ENCODE measurements around the gene GP5. TPM values are rescaled to one million over a fixed set of nuclear protein-coding genes. Genes with fewer than 3 reads are reported as not detected.
A peak's percentile ranks its signal among the peaks of the same experiment; 100 is the strongest.

Gene GP5
- total RNA-seq, 3 donors from 2014 or later = 0.07 to 0.19 TPM; not detected in 1

DNA sequence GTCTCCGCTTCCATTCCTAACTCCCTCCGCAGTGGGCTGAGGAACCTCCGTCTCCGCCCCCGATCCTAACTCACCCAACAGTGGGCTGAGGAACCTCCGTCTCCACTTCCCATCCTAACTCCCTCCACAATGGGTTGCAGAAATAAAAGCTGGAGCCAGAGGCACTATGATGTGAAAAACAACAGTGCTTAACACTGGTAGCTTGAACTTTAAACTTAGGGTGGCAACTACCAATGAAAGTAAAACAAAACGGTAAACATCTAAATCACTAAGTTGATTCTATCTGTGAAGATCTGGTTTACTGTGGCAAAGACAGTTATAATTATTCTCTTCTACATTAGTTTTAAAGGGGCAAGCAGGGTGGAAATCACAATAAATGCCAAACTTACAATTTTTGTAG, 25.9 kb upstream of the GP5 start:
- Histone ChIP-seq H3K4me3 (no peak overlapping the region), H3K4me1 (ENCODE audit: low read depth) (peaks cover 2% of the 10 kb centered on the region), H3K9me3 (no peaks in the 10 kb centered on the region), H3K36me3 (ENCODE audit: low read depth) (no peaks in the 10 kb centered on the region)
- intact Hi-C loops (cut with DNase I, micrococcal nuclease) = no loop called here
- TF ChIP-seq, protein P1, sequence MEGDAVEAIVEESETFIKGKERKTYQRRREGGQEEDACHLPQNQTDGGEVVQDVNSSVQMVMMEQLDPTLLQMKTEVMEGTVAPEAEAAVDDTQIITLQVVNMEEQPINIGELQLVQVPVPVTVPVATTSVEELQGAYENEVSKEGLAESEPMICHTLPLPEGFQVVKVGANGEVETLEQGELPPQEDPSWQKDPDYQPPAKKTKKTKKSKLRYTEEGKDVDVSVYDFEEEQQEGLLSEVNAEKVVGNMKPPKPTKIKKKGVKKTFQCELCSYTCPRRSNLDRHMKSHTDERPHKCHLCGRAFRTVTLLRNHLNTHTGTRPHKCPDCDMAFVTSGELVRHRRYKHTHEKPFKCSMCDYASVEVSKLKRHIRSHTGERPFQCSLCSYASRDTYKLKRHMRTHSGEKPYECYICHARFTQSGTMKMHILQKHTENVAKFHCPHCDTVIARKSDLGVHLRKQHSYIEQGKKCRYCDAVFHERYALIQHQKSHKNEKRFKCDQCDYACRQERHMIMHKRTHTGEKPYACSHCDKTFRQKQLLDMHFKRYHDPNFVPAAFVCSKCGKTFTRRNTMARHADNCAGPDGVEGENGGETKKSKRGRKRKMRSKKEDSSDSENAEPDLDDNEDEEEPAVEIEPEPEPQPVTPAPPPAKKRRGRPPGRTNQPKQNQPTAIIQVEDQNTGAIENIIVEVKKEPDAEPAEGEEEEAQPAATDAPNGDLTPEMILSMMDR (IDR thresholded peaks at IDR 0.05) = no peak
- no peak for DNase-seq
- no peak for ATAC-seq

DNA sequence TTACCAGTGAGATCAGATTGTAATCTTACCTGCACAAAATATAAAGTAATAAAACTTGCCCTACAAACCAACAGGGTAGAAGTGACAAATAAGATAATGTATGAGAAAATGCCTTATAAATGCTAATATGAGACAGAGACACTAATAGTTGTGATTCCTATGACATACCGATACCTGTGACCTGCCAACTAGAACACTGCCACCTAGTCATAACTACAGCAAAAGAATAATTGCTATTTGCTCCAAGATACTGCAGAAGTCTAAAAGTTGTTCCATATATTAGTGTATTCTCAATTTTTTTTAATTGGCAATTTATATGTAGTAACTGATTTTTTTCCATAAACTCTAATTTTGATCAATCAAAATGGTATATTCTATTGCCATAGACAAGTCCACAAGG, 25.3 kb upstream of the GP5 start:
- intact Hi-C loops (cut with DNase I, micrococcal nuclease) = no loop called here
- H3K36me3 ChIP-seq (ENCODE audit: low read depth) = no peaks in the 10 kb centered on the region
- H3K4me1 ChIP-seq (ENCODE audit: low read depth) = peaks cover 2% of the 10 kb centered on the region
- H3K9me3 ChIP-seq = no peaks in the 10 kb centered on the region
- TF ChIP-seq, protein P1 (IDR thresholded peaks at IDR 0.05) = no peak
- ATAC-seq (no peak), DNase-seq (no peak)
- H3K4me3 ChIP-seq = no peak overlapping the region

DNA sequence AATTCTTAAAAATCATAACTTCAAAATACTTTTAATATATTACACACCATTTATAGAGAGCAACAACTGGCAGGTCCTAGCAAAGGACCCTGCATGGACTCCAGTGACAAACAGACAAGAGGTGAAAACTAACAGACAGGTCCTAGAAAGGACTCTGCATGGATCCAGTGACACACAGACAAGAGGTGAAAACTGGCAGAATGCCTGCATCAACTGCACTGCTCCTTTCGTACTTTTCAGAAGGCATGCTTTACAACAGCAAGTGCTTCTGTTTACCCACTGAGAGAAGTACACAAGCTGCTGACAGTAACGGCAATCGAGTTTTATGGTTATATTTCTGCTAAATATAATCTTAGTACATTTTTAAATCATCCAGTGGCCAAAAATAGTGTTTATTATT, 24.3 kb upstream of the GP5 start:
- H3K36me3 ChIP-seq (ENCODE audit: low read depth) = no peaks in the 10 kb centered on the region
- ATAC-seq (peak; percentile 38), DNase-seq (peak in 1 of 3 donors; percentile 50)

DNA sequence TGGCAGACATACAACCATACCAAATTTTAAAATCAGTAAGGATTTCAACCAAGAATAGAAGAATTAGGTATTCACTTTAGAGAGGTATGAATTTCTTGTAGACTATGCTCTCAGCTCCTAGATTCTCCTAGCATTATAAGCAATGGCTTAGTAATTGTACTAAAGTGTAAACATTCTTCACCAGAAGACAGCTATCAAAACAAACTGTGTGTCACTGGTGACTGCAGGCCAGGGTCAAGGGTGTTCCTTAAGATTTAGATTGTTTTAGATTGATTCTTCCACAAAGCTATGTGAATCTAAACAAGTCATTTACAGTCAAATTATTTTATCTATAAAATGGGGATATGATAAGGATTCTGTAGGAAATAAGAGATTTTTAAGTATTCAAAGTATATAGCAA, 23.1 kb upstream of the GP5 start:
- ATAC-seq (no peak), DNase-seq (no peak)
- TF ChIP-seq, protein P1 (IDR thresholded peaks at IDR 0.05) = no peak
- Histone ChIP-seq H3K9me3 (no peaks in the 10 kb centered on the region), H3K4me3 (no peak overlapping the region), H3K36me3 (ENCODE audit: low read depth) (no peaks in the 10 kb centered on the region), H3K4me1 (ENCODE audit: low read depth) (peaks cover 2% of the 10 kb centered on the region)
- intact Hi-C loops (cut with DNase I, micrococcal nuclease) = no loop called here

More for the DNA sequence above, 24.3 kb upstream of the GP5 start:
- H3K4me3 ChIP-seq = no peak overlapping the region
- TF ChIP-seq, protein P1 (IDR thresholded peaks at IDR 0.05) = no peak
- peaks cover 2% of the 10 kb centered on the region for H3K4me1 ChIP-seq (ENCODE audit: low read depth)
- H3K9me3 ChIP-seq = no peaks in the 10 kb centered on the region
- intact Hi-C loops (cut with DNase I, micrococcal nuclease) = no loop called here

DNA sequence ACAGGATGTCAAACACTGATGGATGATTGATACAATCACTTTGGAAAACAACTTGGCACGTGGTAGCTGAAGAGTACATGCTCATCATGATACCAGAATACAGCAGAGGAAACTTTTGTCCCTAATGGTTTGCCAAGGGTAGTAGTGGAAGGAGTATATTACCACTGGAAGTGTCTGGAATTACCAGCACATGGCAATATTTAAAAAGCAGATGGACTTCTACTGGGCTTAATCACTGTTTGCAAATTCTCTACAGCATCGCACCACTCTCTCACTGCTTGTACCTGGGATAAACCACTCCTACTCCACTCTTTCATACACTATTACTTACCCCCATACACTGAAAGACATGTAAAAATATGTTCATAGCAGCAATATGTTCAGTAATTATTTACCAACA, 19.6 kb upstream of the GP5 start:
- no peak for ATAC-seq
- TF ChIP-seq, protein P1 (IDR thresholded peaks at IDR 0.05) = no peak
- intact Hi-C loops (cut with DNase I, micrococcal nuclease) = no loop called here
- no peak for DNase-seq
- Histone ChIP-seq H3K9me3 (no peaks in the 10 kb centered on the region), H3K4me3 (no peak overlapping the region), H3K36me3 (ENCODE audit: low read depth) (no peaks in the 10 kb centered on the region), H3K4me1 (ENCODE audit: low read depth) (peaks cover 2% of the 10 kb centered on the region)

DNA sequence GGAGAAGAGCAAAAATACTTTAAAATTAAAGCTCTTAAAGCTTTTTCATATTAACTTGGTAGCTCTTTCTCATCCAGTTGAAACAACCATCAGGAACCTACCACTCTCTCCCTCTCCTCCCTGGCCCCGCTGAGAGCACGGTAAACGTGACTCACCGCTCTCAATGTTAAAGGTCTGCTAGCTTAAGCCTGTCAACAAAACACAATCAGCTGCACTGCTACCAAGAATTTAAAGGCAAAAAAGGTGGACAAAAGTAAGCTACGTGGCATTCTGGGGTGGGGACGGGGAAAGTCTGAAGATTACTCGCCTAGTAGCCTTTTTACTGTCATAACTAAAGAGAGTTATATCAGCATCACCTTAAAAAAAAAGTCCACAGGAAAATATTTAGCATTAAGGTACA, 8.4 kb upstream of the GP5 start:
- no peaks in the 10 kb centered on the region for H3K9me3 ChIP-seq
- no peak for ATAC-seq
- no peak overlapping the region for H3K4me3 ChIP-seq
- intact Hi-C loops (cut with DNase I, micrococcal nuclease) = no loop called here
- H3K36me3 ChIP-seq (ENCODE audit: low read depth) = no peaks in the 10 kb centered on the region
- DNase-seq = no peak
- TF ChIP-seq, protein P1 (IDR thresholded peaks at IDR 0.05) = no peak
- no peaks in the 10 kb centered on the region for H3K4me1 ChIP-seq (ENCODE audit: low read depth)
